Fibroblast of lung (primary cell): ENCODE data around the gene CD6. TPM values are rescaled to one million over a fixed set of nuclear protein-coding genes. Genes with fewer than 3 reads are reported as not detected.

Source experiments
- DNase-seq, 2 donors: peaks; one replicate each; pipeline versions ENCODE4 v3.0.0 to v3.0.0-alpha.2; 2010; ENCODE audit warnings: low read depth in 2 of 2
- H2AFZ ChIP-seq: 2 replicates; pipeline ENCODE4 v1.5.1; 2012; ENCODE audit warnings: low read length, control low read depth, inconsistent platforms
- H3K27ac ChIP-seq: 2 replicates; pipeline ENCODE4 v1.5.1; 2011; ENCODE audit warnings: low read length, control low read depth; ENCODE audit not compliant: insufficient read depth
- H3K27me3 ChIP-seq: 2 replicates; pipeline ENCODE4 v1.5.1; 2011; ENCODE audit warnings: mild to moderate bottlenecking, low read length; ENCODE audit not compliant: control insufficient read depth, insufficient read depth
- H3K36me3 ChIP-seq: 2 replicates; pipeline ENCODE4 v1.5.1; 2011; ENCODE audit warnings: low read length; ENCODE audit not compliant: control insufficient read depth, insufficient read depth
- H3K4me1 ChIP-seq: 2 replicates; pipeline ENCODE4 v1.5.1; 2011; ENCODE audit warnings: low read length; ENCODE audit not compliant: control insufficient read depth, insufficient read depth; ENCODE audit errors: extremely low read depth
- H3K4me2 ChIP-seq: 2 replicates; pipeline ENCODE4 v1.5.1; 2011; ENCODE audit warnings: low read length, control low read depth; ENCODE audit not compliant: insufficient read depth; ENCODE audit errors: extremely low read depth
- H3K4me3 ChIP-seq, 4 experiments: fragments of 200-600 bp in 1 of 4; sonication (generic) in 1 of 4; replicated peaks in 1 of 4; 2 replicates each; pipeline ENCODE4 v1.5.1; 2011 to 2016; ENCODE audit warnings: low read length in 4 of 4, low read depth in 3 of 4, mild to moderate bottlenecking in 3 of 4, control low read depth in 2 of 4, inconsistent platforms in 1 of 4, mixed read lengths in 1 of 4; ENCODE audit not compliant: insufficient read depth in 1 of 4; ENCODE audit errors: control extremely low read depth in 1 of 4
- H3K79me2 ChIP-seq: 2 replicates; pipeline ENCODE4 v1.5.1; 2012; ENCODE audit warnings: mild to moderate bottlenecking, low read length, inconsistent platforms; ENCODE audit not compliant: control insufficient read depth, insufficient read depth
- H3K9ac ChIP-seq: 2 replicates; pipeline ENCODE4 v1.5.1; 2011; ENCODE audit warnings: mild to moderate bottlenecking, low read length, control low read depth; ENCODE audit not compliant: insufficient read depth
- H3K9me3 ChIP-seq: 2 replicates; pipeline ENCODE4 v1.5.1; 2012; ENCODE audit warnings: low read depth, low read length; ENCODE audit not compliant: control insufficient read depth, insufficient read depth
- H4K20me1 ChIP-seq: 2 replicates; pipeline ENCODE4 v1.5.1; 2011; ENCODE audit warnings: low read length; ENCODE audit not compliant: control insufficient read depth, insufficient read depth; ENCODE audit errors: extremely low read depth
- EZH2 ChIP-seq: IDR thresholded peaks from 2 replicates; pipeline ENCODE4 v1.5.1; 2012; ENCODE audit warnings: low read length, control low read depth, mild to moderate bottlenecking; ENCODE audit errors: missing control alignments
- polyA plus RNA-seq, 2 donors: library from polyadenylated mRNA; depleted of rRNA in 1 of 2; stranded (reverse) in 1 of 2; unstranded in 1 of 2; fragments of >200 nt; gene quantifications; 2 replicates each; pipeline ENCODE4 v1.2.1, GENCODE V29; 2011 to 2012; ENCODE audit warnings: missing spikeins in 1 of 2
- total RNA-seq: library from RNA; depleted of rRNA; stranded (reverse); fragments of >200 nt; gene quantifications from 2 replicates; pipeline ENCODE4 v1.2.1, GENCODE V29; 2014
- TF ChIP-seq, protein P1 (sequence below), 2 donors: IDR thresholded peaks in 1 of 2; conservative IDR thresholded peaks in 1 of 2; 1 replicate in 1 of 2; 2 replicates in 1 of 2; pipeline ENCODE4 v1.5.1; 2011 to 2012; ENCODE audit warnings: low read length in 2 of 2, control low read depth in 1 of 2, inconsistent platforms in 1 of 2, low read depth in 1 of 2, mild to moderate bottlenecking in 1 of 2

CD6 gene
- total and polyA plus RNA-seq, 2 donors (not counting 1 experiment from before 2014, with no cell fraction given), result not detected

DNA sequence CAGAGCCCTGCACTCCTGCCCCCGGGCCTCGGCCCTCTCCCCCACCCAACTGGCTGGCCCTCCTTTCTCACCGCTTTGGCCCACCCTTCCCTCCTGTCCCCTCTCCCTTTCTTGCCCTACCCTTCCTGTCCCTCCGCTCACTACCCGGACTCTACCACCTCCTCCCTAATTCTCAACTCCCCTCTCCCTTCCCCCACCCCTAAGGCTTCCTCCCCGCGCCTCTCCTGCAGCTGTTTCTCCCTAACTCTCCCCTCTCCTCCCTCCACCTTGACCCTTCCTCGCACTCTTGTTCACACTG, 19.9 kb upstream of the CD6 start:
- Histone ChIP-seq H4K20me1 (no peaks in the 10 kb centered on the region), H3K9me3 (no peaks in the 10 kb centered on the region), H3K4me3 (peak overlapping the region; percentile 49 to 59 (median 56)), H3K4me2 (peak overlapping the region; percentile 82), H3K27me3 (no peaks in the 10 kb centered on the region), H3K4me1 (peaks cover 2% of the 10 kb centered on the region), H3K79me2 (no peaks in the 10 kb centered on the region), H3K36me3 (no peaks in the 10 kb centered on the region), H2AFZ (peak overlapping the region; percentile 83), H3K27ac (peak overlapping the region; percentile 60), H3K9ac (peak overlapping the region; percentile 59)
- TF ChIP-seq, protein P1, sequence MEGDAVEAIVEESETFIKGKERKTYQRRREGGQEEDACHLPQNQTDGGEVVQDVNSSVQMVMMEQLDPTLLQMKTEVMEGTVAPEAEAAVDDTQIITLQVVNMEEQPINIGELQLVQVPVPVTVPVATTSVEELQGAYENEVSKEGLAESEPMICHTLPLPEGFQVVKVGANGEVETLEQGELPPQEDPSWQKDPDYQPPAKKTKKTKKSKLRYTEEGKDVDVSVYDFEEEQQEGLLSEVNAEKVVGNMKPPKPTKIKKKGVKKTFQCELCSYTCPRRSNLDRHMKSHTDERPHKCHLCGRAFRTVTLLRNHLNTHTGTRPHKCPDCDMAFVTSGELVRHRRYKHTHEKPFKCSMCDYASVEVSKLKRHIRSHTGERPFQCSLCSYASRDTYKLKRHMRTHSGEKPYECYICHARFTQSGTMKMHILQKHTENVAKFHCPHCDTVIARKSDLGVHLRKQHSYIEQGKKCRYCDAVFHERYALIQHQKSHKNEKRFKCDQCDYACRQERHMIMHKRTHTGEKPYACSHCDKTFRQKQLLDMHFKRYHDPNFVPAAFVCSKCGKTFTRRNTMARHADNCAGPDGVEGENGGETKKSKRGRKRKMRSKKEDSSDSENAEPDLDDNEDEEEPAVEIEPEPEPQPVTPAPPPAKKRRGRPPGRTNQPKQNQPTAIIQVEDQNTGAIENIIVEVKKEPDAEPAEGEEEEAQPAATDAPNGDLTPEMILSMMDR (conservative IDR thresholded peaks at IDR 0.05 in 1 of 2, IDR thresholded peaks at IDR 0.05 in 1 of 2; ENCODE audit: low read depth in 1 of 2, low read length in 2 of 2), result no peak
- no peak for TF ChIP-seq EZH2
- DNase-seq, result no peak

DNA sequence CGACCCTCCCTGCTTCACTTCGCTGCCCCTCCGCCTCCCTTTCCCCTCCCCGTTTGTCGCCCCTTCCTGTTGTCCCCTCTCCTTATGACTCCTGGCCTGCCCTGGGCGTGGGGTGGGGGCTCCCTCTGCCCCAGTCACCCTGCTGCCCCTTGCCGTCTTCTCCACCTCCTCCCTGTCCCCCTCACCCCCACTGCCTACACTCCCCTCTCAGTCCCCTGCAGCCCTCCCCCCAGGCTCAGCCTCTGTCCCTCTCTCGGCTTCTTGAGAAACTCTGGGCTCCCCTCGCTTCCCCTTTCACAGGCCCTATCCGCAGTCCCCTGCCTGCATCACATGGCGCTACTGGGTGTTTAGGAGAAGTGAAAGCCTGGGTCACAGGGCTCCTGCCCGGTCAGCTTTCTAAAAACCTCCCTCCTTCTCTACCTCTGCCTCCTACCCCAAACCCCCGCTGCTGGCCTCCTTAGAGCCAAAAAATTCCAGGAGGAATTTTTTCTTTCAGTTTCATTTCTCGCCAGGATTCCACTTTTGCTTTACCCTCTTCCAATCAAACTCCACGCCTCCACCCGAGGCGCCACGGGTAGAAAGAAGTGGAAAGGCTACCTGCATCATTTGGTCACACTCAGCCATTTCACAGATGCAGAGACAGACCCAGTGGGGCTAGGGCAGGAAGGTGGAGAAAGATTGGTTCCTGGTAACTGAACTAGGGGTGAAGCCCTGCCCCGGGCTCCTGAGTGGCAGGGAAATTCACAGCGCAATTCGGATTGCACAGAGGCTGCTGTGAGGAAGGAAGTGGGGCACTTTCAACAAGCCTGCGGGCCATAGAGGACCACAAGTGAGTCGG, 19.4 kb upstream of the CD6 start, which contains the start of gene SLC15A3:
Gene SLC15A3, minus strand, starts transcription at position 273 of the 838 bp plus-strand sequence. CDS start 625 bp downstream, outside the sequence.
- Histone ChIP-seq H3K36me3 (no peaks in the 10 kb centered on the region), H3K27ac (peak within 1 kb of the TSS; percentile 60), H3K9me3 (no peaks in the 10 kb centered on the region), H3K79me2 (no peaks in the 10 kb centered on the region), H4K20me1 (no peaks in the 10 kb centered on the region), H3K4me2 (peak within 1 kb of the TSS; percentile 82), H2AFZ (peak within 1 kb of the TSS; percentile 83), H3K27me3 (no peaks in the 10 kb centered on the region), H3K4me1 (peaks cover 2% of the 10 kb centered on the region), H3K9ac (peak within 1 kb of the TSS; percentile 59), H3K4me3 (peak within 1 kb of the TSS; percentile 49 to 59 (median 56))
- DNase-seq, result peak in 1 of 2 donors; percentile 50
- TF ChIP-seq, protein P1 (conservative IDR thresholded peaks at IDR 0.05 in 1 of 2, IDR thresholded peaks at IDR 0.05 in 1 of 2; ENCODE audit: low read depth in 1 of 2, low read length in 2 of 2), result no peak
- TF ChIP-seq EZH2, result no peak

DNA sequence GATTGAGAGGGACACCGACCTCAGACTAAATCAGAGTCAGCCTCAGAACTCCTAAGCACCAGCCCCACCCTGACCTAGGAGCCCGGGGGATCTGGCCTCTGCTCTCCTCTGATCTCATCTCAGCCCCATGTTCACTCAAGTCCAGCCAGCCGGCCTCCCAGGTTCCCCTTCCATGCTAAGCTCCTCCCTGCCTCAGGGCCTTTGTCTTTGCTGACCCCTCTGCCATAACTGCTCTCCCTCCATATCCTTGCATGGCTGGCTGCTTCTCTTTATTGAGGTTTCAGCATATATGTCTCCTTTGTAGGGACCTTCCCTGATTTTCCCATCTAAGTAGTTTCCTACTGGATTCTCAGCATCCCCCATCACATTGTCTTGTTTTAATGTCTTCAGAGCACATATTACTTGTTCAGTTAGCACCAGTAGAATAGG, 18.7 kb upstream of the CD6 start:
- Histone ChIP-seq H4K20me1 (no peaks in the 10 kb centered on the region), H3K4me2 (peak overlapping the region; percentile 82), H3K9ac (no peak overlapping the region), H3K9me3 (no peaks in the 10 kb centered on the region), H3K79me2 (no peaks in the 10 kb centered on the region), H3K27me3 (no peaks in the 10 kb centered on the region), H3K27ac (peak overlapping the region; percentile 60), H3K4me1 (peaks cover 2% of the 10 kb centered on the region), H3K36me3 (no peaks in the 10 kb centered on the region), H2AFZ (peak overlapping the region; percentile 83), H3K4me3 (peak overlapping the region in 2 of 4 experiments; percentile 56 to 59)
- no peak for TF ChIP-seq EZH2
- no peak for DNase-seq
